Transverse colon (tissue), 4 donors: ENCODE results near the gene TLR5. TPM values are rescaled to one million over a fixed set of nuclear protein-coding genes. Genes with fewer than 3 reads are reported as not detected.
"Not testable (repeated sequence)": the region's sequence is repeated elsewhere in the genome, so short reads cannot be mapped to it uniquely, and the experiment has no call there.

Experiments
- DNase-seq: peaks from one replicate; pipeline ENCODE4 v3.0.0-alpha.2; 2019
- H3K27ac ChIP-seq, 4 donors: fragments of 200-600 bp; sonication (generic); 2 replicates each; pipeline ENCODE4 v1.5.1; 2016 to 2018; ENCODE audit warnings: inconsistent platforms in 4 of 4
- H3K27me3 ChIP-seq: fragments of 200-600 bp; sonication (generic); 2 replicates; pipeline ENCODE4 v1.5.1; 2017; ENCODE audit warnings: inconsistent platforms
- H3K36me3 ChIP-seq, 4 donors: fragments of 200-600 bp; sonication (generic); 2 replicates each; pipeline ENCODE4 v1.5.1; 2017 to 2019; ENCODE audit warnings: inconsistent platforms in 4 of 4
- H3K4me1 ChIP-seq, 4 donors: fragments of 200-600 bp; sonication (generic); 2 replicates each; pipeline ENCODE4 v1.5.1; 2017 to 2020; ENCODE audit warnings: inconsistent platforms in 4 of 4
- H3K4me3 ChIP-seq, 4 donors: fragments of 200-600 bp; sonication (generic); 1 replicate in 1 of 4; 2 replicates in 3 of 4; pipeline versions ENCODE4 v1.5.1 to v1.6.1; 2017 to 2019; ENCODE audit warnings: inconsistent platforms in 4 of 4
- H3K9me3 ChIP-seq, 2 donors: fragments of 200-600 bp; sonication (generic); 2 replicates each; pipeline ENCODE4 v1.5.1; 2017 to 2019; ENCODE audit warnings: inconsistent platforms in 2 of 2
- EP300 ChIP-seq: sonication (generic); formaldehyde crosslinking; IDR thresholded peaks from one replicate; pipeline ENCODE4 v1.6.1; 2017; ENCODE audit warnings: antibody characterized with exemption, low read depth
- POLR2A ChIP-seq: fragments of 450-650 bp; IDR thresholded peaks from one replicate; pipeline ENCODE4 v1.6.1; 2016; ENCODE audit warnings: antibody characterized with exemption, mild to moderate bottlenecking, moderate library complexity
- POLR2AphosphoS5 ChIP-seq, 3 donors: sonication (generic); formaldehyde crosslinking; IDR thresholded peaks; one replicate each; pipeline ENCODE4 v1.6.1; 2016; ENCODE audit warnings: antibody characterized with exemption in 3 of 3
- WGBS, 2 donors: methylation state at CpG; one replicate each; pipeline ENCODE4 v1.1.5; 2018; ENCODE audit warnings: low coverage in 1 of 2; 5-methylcytosine and 5-hydroxymethylcytosine counted together
- in situ Hi-C, 4 donors: fragments of 200-750 bp; cut with MboI; loops; one replicate each; pipeline versions ENCODE4 v1.15.0 to v1.15.1; 2017; ENCODE audit warnings: low sequenced_read_pairs in 3 of 4, low pct_ligation_motif_present in 1 of 4, low pct_unique_long_range_greater_than_20kb in 1 of 4
- intact Hi-C: fragments of 100-400 bp; cut with DNase I; formaldehyde crosslinking; loops from one replicate; pipeline ENCODE4 v1.15.1; 2023; ENCODE audit warnings: low total_unique reads
- total RNA-seq, 4 donors: library from RNA; depleted of rRNA; stranded (reverse); fragments of >200 nt; gene quantifications; one replicate each; pipeline ENCODE4 v1.1.0, GENCODE V29; 2016
- TF ChIP-seq, protein P1 (sequence below), 5 experiments: fragments of 200-600 bp in 3 of 5; fragments of 450-650 bp in 2 of 5; sonication (generic) in 3 of 5; IDR thresholded peaks; 1 replicate in 2 of 5; 2 replicates in 3 of 5; pipeline ENCODE4 v1.5.1; 2016 to 2017; ENCODE audit warnings: antibody characterized with exemption in 5 of 5, inconsistent platforms in 3 of 5, mild to moderate bottlenecking in 2 of 5, moderate library complexity in 1 of 5

Gene TLR5
- total RNA-seq, 4 donors from 2014 or later: 1.9 to 9.4 (median 3.8) TPM; not detected in 1

DNA sequence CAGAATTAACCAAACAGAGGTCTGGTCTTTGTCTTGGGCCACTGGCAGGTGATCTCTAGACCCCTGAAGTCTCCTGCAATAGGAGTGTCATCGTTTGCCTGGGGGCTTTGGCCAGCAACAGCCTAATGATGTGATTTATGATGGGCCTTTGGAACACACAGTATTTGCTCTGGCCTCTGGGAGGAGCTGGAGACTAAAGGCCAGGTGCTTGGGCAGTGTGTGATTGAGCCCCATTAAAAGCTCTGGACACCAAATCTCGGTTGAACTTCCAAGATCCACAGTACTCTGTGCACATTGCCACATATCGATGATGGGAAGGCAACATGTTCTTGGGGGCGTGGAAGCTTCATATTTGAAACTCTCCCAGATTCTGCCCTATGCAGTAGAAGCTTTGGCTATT, 32.0 kb upstream of the TLR5 start:
- Histone ChIP-seq H3K9me3 (no peaks in the 10 kb centered on the region), H3K27ac (peak overlapping the region in 2 of 4 donors; percentile 8 to 35), H3K36me3 (no peaks in the 10 kb centered on the region), H3K4me3 (no peak overlapping the region), H3K27me3 (no peaks in the 10 kb centered on the region), H3K4me1 (no peaks in the 10 kb centered on the region)
- 63% methylated on average over 4 of the region's 4 CpGs; no CpG with 5 or more reads in 1 of the 2 donors for WGBS, 2 donors
- TF ChIP-seq POLR2A (no peak), POLR2AphosphoS5 (IDR thresholded peaks at IDR 0.05) (no peak), EP300 (no peak)
- TF ChIP-seq, protein P1, sequence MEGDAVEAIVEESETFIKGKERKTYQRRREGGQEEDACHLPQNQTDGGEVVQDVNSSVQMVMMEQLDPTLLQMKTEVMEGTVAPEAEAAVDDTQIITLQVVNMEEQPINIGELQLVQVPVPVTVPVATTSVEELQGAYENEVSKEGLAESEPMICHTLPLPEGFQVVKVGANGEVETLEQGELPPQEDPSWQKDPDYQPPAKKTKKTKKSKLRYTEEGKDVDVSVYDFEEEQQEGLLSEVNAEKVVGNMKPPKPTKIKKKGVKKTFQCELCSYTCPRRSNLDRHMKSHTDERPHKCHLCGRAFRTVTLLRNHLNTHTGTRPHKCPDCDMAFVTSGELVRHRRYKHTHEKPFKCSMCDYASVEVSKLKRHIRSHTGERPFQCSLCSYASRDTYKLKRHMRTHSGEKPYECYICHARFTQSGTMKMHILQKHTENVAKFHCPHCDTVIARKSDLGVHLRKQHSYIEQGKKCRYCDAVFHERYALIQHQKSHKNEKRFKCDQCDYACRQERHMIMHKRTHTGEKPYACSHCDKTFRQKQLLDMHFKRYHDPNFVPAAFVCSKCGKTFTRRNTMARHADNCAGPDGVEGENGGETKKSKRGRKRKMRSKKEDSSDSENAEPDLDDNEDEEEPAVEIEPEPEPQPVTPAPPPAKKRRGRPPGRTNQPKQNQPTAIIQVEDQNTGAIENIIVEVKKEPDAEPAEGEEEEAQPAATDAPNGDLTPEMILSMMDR (IDR thresholded peaks at IDR 0.05): no peak
- no peak for DNase-seq
- intact Hi-C loops: no loop called here
- in situ Hi-C loops: no loop called here

- H3K27me3 ChIP-seq, H3K27ac ChIP-seq, H3K4me3 ChIP-seq, H3K36me3 ChIP-seq, H3K4me1 ChIP-seq, DNase-seq, H3K9me3 ChIP-seq, in situ Hi-C loops: not testable (repeated sequence)
- 88 to 96% methylated on average over 5 of the region's 5 CpGs for WGBS, 2 donors
- intact Hi-C loops: loop anchor here (5.0 kb wide), 1 partner anchor 867 kb away; no protein-coding TSS in a partner anchor
Observed at GRCh38 chr1:223169458-223169857, 26.4 kb upstream of the TLR5 start.

DNA sequence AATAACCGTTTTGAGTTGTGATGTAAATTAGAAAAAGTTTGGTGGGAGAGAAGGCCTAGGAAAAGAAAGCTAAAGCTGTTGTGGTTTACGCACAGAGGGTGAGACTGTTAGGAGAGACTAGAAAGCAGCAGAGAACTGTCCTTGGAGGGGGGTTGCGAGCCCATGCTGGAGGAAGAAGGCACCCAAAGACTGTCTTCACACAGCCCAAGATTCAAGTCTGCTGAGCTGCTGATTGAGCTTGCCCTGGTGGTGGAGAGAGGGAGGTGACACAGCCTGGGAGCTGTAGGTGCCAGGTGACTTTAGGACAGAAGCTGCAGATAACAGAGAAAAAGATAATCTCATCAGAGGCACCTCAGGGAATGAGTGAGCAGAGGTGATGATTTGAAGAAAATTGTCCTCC, 18.3 kb upstream of the TLR5 start:
- intact Hi-C loops: no loop called here
- no peaks in the 10 kb centered on the region for H3K36me3 ChIP-seq
- H3K9me3 ChIP-seq: no peaks in the 10 kb centered on the region
- TF ChIP-seq, protein P1 (IDR thresholded peaks at IDR 0.05): no peak
- TF ChIP-seq POLR2AphosphoS5 (IDR thresholded peaks at IDR 0.05) (no peak), EP300 (no peak), POLR2A (no peak)
- no peak for DNase-seq
- WGBS, 2 donors: 80 to 82% methylated on average over 3 of the region's 3 CpGs
- H3K27me3 ChIP-seq: no peaks in the 10 kb centered on the region
- H3K27ac ChIP-seq: no peak overlapping the region
- H3K4me1 ChIP-seq: no peaks in the 10 kb centered on the region
- in situ Hi-C loops: no loop called here
- H3K4me3 ChIP-seq: no peak overlapping the region

DNA sequence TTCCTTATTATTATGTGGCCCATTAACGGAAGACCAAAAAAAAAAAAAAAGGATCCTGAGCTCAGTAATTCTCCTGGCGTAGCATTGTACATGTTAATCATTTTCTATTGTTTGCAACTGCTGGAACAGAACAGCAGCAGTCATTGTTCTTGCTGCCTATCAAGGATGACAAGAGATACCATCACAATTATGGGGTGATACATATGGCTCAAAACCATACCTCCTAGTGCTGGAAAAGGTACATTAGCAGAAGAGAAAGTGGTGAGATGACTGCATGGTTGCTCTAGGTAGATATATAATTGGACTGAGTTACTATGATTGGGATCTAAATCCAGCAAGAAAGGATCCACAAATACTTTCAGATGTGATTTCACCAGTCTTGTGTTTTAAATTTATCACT, 13.3 kb upstream of the TLR5 start:
- TF ChIP-seq POLR2A (no peak), EP300 (no peak), POLR2AphosphoS5 (IDR thresholded peaks at IDR 0.05) (no peak)
- TF ChIP-seq, protein P1 (IDR thresholded peaks at IDR 0.05): no peak
- Histone ChIP-seq H3K36me3 (no peaks in the 10 kb centered on the region), H3K4me1 (no peaks in the 10 kb centered on the region), H3K27me3 (no peaks in the 10 kb centered on the region), H3K27ac (no peak overlapping the region), H3K9me3 (no peaks in the 10 kb centered on the region), H3K4me3 (no peak overlapping the region)
- in situ Hi-C loops: no loop called here
- intact Hi-C loops: no loop called here
- WGBS, 2 donors: 51 to 57% methylated on average over 1 to 2 of the region's 2 CpGs
- no peak for DNase-seq

DNA sequence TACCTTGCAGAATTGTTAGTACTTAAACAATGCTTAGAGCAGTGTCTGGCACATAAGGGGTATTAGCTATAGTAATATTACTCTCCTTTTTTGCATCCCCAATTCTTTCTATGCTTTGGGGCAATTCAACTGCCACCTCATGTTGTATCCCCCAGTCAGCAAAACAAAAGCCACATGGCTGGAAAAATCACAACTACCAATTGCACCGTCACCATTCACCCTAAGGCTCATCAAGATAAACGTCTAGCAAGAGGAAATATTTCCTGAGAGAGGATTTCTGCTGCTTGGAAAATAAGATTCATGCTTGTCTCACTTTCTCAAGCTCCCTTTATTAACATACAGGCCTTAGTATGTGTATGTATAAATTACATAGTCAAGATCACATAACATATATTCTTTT, 12.1 kb upstream of the TLR5 start:
- no peaks in the 10 kb centered on the region for H3K36me3 ChIP-seq
- H3K4me1 ChIP-seq: no peaks in the 10 kb centered on the region
- no peak for DNase-seq
- H3K4me3 ChIP-seq: no peak overlapping the region
- no peak overlapping the region for H3K27ac ChIP-seq
- no peaks in the 10 kb centered on the region for H3K27me3 ChIP-seq
- no peak for TF ChIP-seq EP300
- no peak for TF ChIP-seq POLR2AphosphoS5 (IDR thresholded peaks at IDR 0.05)
- TF ChIP-seq POLR2A: no peak
- TF ChIP-seq, protein P1 (IDR thresholded peaks at IDR 0.05): no peak
- in situ Hi-C loops (no loop called here), intact Hi-C loops (no loop called here)
- WGBS, 2 donors: 66 to 73% methylated on average over 2 of the region's 2 CpGs
- no peaks in the 10 kb centered on the region for H3K9me3 ChIP-seq
